HepG2 (cell line): ENCODE data around the gene NMNAT1. TPM values are rescaled to one million over a fixed set of nuclear protein-coding genes. Genes with fewer than 3 reads are reported as not detected.
A peak's percentile ranks its signal among the peaks of the same experiment; 100 is the strongest.

Experiments used
- DNMT1 ChIP-seq: sonication (generic); formaldehyde crosslinking; IDR thresholded peaks from 2 replicates; pipeline ENCODE4 v1.5.1; 2020; ENCODE audit warnings: mild to moderate bottlenecking, missing genetic modification reagents
- EZH2 ChIP-seq: conservative IDR thresholded peaks from 2 replicates; pipeline ENCODE4 v1.6.1; 2012; ENCODE audit warnings: mild to moderate bottlenecking, low read depth, low read length, moderate library complexity
- FOXA1 ChIP-seq, 2 experiments: fragments of 450-650 bp in 1 of 2; sonication (generic) in 1 of 2; formaldehyde crosslinking in 1 of 2; IDR thresholded peaks; 2 replicates each; pipeline versions ENCODE4 v1.4.0 to v1.6.1; 2016 to 2020; ENCODE audit warnings: missing genetic modification reagents in 1 of 2
- GTF3A ChIP-seq: sonication (generic); formaldehyde crosslinking; conservative IDR thresholded peaks from 2 replicates; pipeline ENCODE4 v1.4.0; 2020; ENCODE audit warnings: mild to moderate bottlenecking, missing genetic modification reagents
- HNF1A ChIP-seq, 2 experiments: sonication (generic) in 1 of 2; formaldehyde crosslinking in 1 of 2; IDR thresholded peaks; 2 replicates each; pipeline versions ENCODE4 v1.4.0 to v1.6.1; 2016 to 2020; ENCODE audit warnings: borderline replicate concordance in 1 of 2, low read depth in 1 of 2, mild to moderate bottlenecking in 1 of 2, missing genetic modification reagents in 1 of 2
- JARID2 ChIP-seq: sonication (generic); formaldehyde crosslinking; IDR thresholded peaks from 2 replicates; pipeline ENCODE4 v1.8.1; 2023; ENCODE audit warnings: missing genetic modification reagents, inconsistent platforms; ENCODE audit not compliant: insufficient replicate concordance
- MAFG ChIP-seq: sonication (generic); formaldehyde crosslinking; IDR thresholded peaks from 2 replicates; pipeline ENCODE4 v1.5.1; 2020; ENCODE audit warnings: mild to moderate bottlenecking, missing genetic modification reagents
- MLLT10 ChIP-seq: sonication (generic); formaldehyde crosslinking; IDR thresholded peaks from 2 replicates; pipeline ENCODE4 v1.4.0; 2020; ENCODE audit warnings: missing genetic modification reagents
- SNAI1 ChIP-seq: sonication (generic); formaldehyde crosslinking; IDR thresholded peaks from 2 replicates; pipeline ENCODE4 v1.5.0; 2020; ENCODE audit warnings: mild to moderate bottlenecking, missing genetic modification reagents, borderline replicate concordance
- ZFP91 ChIP-seq: sonication (generic); formaldehyde crosslinking; IDR thresholded peaks from 2 replicates; pipeline ENCODE4 v1.9.0; 2022; ENCODE audit warnings: missing genetic modification reagents, mild to moderate bottlenecking, borderline replicate concordance
- ZKSCAN1 ChIP-seq: fragments of 150-350 bp; IDR thresholded peaks from 2 replicates; pipeline ENCODE4 v1.6.1; 2014; ENCODE audit warnings: low read length
- ZNF253 ChIP-seq: sonication (generic); formaldehyde crosslinking; IDR thresholded peaks from 2 replicates; pipeline ENCODE4 v1.8.0; 2022; ENCODE audit warnings: mild to moderate bottlenecking, missing genetic modification reagents, borderline replicate concordance
- ZNF350 ChIP-seq: sonication (generic); formaldehyde crosslinking; IDR thresholded peaks from 2 replicates; pipeline ENCODE4 v1.4.0; 2020; ENCODE audit warnings: mild to moderate bottlenecking, low read depth, missing genetic modification reagents, borderline replicate concordance
- ZNF468 ChIP-seq: sonication (generic); formaldehyde crosslinking; IDR thresholded peaks from 2 replicates; pipeline ENCODE4 v1.8.0; 2022; ENCODE audit warnings: mild to moderate bottlenecking, moderate library complexity, missing genetic modification reagents
- ZNF530 ChIP-seq: sonication (generic); formaldehyde crosslinking; IDR thresholded peaks from 2 replicates; pipeline ENCODE4 v1.5.0; 2020; ENCODE audit warnings: low read depth, mild to moderate bottlenecking, missing genetic modification reagents
- ZNF619 ChIP-seq: sonication (generic); formaldehyde crosslinking; IDR thresholded peaks from 2 replicates; pipeline ENCODE4 v1.4.0; 2020; ENCODE audit warnings: mild to moderate bottlenecking, missing genetic modification reagents
- ZNF670 ChIP-seq: sonication (generic); formaldehyde crosslinking; IDR thresholded peaks from 2 replicates; pipeline ENCODE4 v1.8.0; 2022; ENCODE audit warnings: mild to moderate bottlenecking, missing genetic modification reagents, borderline replicate concordance
- ZNF740 ChIP-seq: sonication (generic); formaldehyde crosslinking; IDR thresholded peaks from 2 replicates; pipeline ENCODE4 v1.4.0; 2020; ENCODE audit warnings: missing genetic modification reagents
- ZNF800 ChIP-seq: sonication (generic); formaldehyde crosslinking; IDR thresholded peaks from 2 replicates; pipeline ENCODE4 v1.4.0; 2020; ENCODE audit warnings: missing genetic modification reagents
- polyA plus RNA-seq, 8 experiments: library from polyadenylated mRNA; depleted of rRNA in 3 of 8; stranded (reverse) in 7 of 8; unstranded in 1 of 8; fragments of >200 nt; fragmentation: Illumina TruSeq in 4 of 8; extraction: Trizol in 4 of 8; gene quantifications; 2 replicates each; pipeline versions ENCODE4 v1.2.1 to v1.2.3, GENCODE V29; 2011 to 2016; ENCODE audit warnings: low read depth in 4 of 8, missing spikeins in 1 of 8, mixed read lengths in 1 of 8; ENCODE audit not compliant: insufficient read depth in 1 of 8
- total RNA-seq, 5 experiments: library from RNA; depleted of rRNA; stranded (reverse); fragments of >200 nt; fragmentation: Illumina TruSeq; extraction: Trizol; gene quantifications; 2 replicates each; pipeline ENCODE4 v1.2.3, GENCODE V29; 2016; ENCODE audit warnings: low read depth in 1 of 5

The NMNAT1 gene
- total and polyA plus RNA-seq, 2 of the 13 experiments (the other 11 are each of a cell fraction or from before 2014, with no cell fraction given) = 5.6 to 12.2 TPM

- TF ChIP-seq ZNF530 (CRISPR knock-in tag) = no peak
- TF ChIP-seq EZH2 = no peak
- peak; percentile 69; the same call in 1 of the 2 replicates for TF ChIP-seq ZNF350 (CRISPR knock-in tag)
- no peak for TF ChIP-seq MAFG
- TF ChIP-seq ZNF670 (CRISPR knock-in tag) = no peak
- TF ChIP-seq DNMT1 (CRISPR knock-in tag) = no peak
- TF ChIP-seq SNAI1 (CRISPR knock-in tag) = no peak
- no peak for TF ChIP-seq JARID2 (CRISPR knock-in tag)
- TF ChIP-seq ZFP91 (CRISPR knock-in tag) = no peak; the same call in 1 of the 2 replicates
- TF ChIP-seq GTF3A (CRISPR knock-in tag) = no peak
- TF ChIP-seq ZNF800 (CRISPR knock-in tag) = 0 out of 2 replicates have a peak, but pooled peaks have one; percentile 40
- TF ChIP-seq FOXA1 (IDR thresholded peaks at IDR 0.05) = no peak
- no peak for TF ChIP-seq FOXA1 (CRISPR knock-in tag; IDR thresholded peaks at IDR 0.05)
- no peak for TF ChIP-seq ZKSCAN1
- TF ChIP-seq HNF1A (IDR thresholded peaks at IDR 0.05; ENCODE audit: low read depth) = no peak
- TF ChIP-seq HNF1A (CRISPR knock-in tag; IDR thresholded peaks at IDR 0.05; ENCODE audit: borderline replicate concordance) = no peak
- TF ChIP-seq ZNF740 (CRISPR knock-in tag) = no peak
- no peak for TF ChIP-seq ZNF468
- TF ChIP-seq ZNF253 = no peak
- TF ChIP-seq ZNF619 (CRISPR knock-in tag) = no peak
- no peak for TF ChIP-seq MLLT10
These were observed 32.7 kb upstream of the NMNAT1 start (continued) for GRCh38 chr1:9910423-9911178.
